Activated T-cell treated with anti-CD3 and anti-CD28 coated beads, Interleukin-2, amount 50 U/mL, for 72 hours (primary cell): ENCODE results near the gene VEGFB. TPM values are rescaled to one million over a fixed set of nuclear protein-coding genes. Genes with fewer than 3 reads are reported as not detected.

Experiments
- ATAC-seq, 2 donors: fragments of 150-1000 bp; cut with Tn5 transposase; replicated peaks in 1 of 2; 2 replicates each; pipeline ENCODE4 v1.10.0; 2021; ENCODE audit warnings: moderate library complexity in 2 of 2, mild to moderate bottlenecking in 1 of 2
- DNase-seq, 2 donors: peaks; one replicate each; pipeline ENCODE4 v3.0.0; 2021 to 2022; ENCODE audit warnings: mixed read lengths in 1 of 2
- H3K27ac Mint-ChIP-seq: one replicate; pipeline ENCODE4 v1.8.0; 2022; ENCODE audit warnings: mild to moderate bottlenecking, moderate library complexity, mixed read lengths
- H3K27me3 Mint-ChIP-seq: one replicate; pipeline ENCODE4 v1.8.0; 2022; ENCODE audit warnings: low read depth, mixed read lengths
- H3K36me3 Mint-ChIP-seq, 2 donors: one replicate each; pipeline ENCODE4 v1.8.0; 2022; ENCODE audit warnings: mixed read lengths in 2 of 2, mild to moderate bottlenecking in 1 of 2; ENCODE audit not compliant: insufficient read depth in 2 of 2
- H3K4me1 Mint-ChIP-seq: one replicate; pipeline ENCODE4 v1.8.0; 2022; ENCODE audit warnings: low read depth, mixed read lengths
- H3K4me3 Mint-ChIP-seq, 2 donors: one replicate each; pipeline ENCODE4 v1.8.0; 2022; ENCODE audit warnings: mild to moderate bottlenecking in 2 of 2, mixed read lengths in 2 of 2, moderate library complexity in 2 of 2
- H3K9me3 Mint-ChIP-seq, 2 donors: one replicate each; pipeline ENCODE4 v1.8.0; 2022; ENCODE audit warnings: mixed read lengths in 2 of 2
- total RNA-seq, 2 donors: library from RNA; stranded (reverse); gene quantifications; one replicate each; pipeline ENCODE4 v1.2.3, GENCODE V29; 2022

The VEGFB gene
- total RNA-seq, 2 donors from 2014 or later = 65.4 to 67.3 TPM

DNA sequence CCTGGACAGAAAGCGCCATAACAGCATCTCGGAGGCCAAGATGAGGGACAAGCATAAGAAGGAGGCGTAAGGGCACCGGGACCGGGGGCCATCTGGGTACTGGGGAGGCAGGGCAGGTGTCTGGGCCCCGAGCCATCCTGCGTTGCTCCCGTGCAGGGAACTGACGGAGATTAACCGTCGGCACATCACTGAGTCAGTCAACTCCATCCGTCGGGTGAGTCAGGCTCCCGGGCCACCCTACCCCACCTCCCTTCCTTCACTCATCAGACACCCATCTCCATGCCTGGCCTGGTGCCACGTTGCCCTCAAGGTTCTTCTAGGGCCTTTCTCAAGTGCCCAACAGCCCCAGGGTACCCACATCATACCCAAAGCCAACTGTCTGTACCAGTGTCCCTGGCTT lies 32.0 kb downstream of the VEGFB start:
- DNase-seq (no peak), ATAC-seq (no peak)
- Mint-ChIP-seq H3K27ac (no peak overlapping the region), H3K4me3 (no peak overlapping the region), H3K27me3 (no peaks in the 10 kb centered on the region), H3K36me3 (peaks cover 0 to 7% of the 10 kb centered on the region in 2 donors), H3K4me1 (peaks cover 20% of the 10 kb centered on the region), H3K9me3 (no peaks in the 10 kb centered on the region)

- Mint-ChIP-seq H3K27ac (no peak overlapping the region), H3K9me3 (no peaks in the 10 kb centered on the region), H3K4me3 (peak overlapping the region; percentile 42 to 90), H3K36me3 (peaks cover 0 to 7% of the 10 kb centered on the region in 2 donors), H3K4me1 (peaks cover 27% of the 10 kb centered on the region), H3K27me3 (no peaks in the 10 kb centered on the region)
- DNase-seq (no peak), ATAC-seq (no peak)
Observed at GRCh38 chr11:64267207-64267945, 33.0 kb downstream of the VEGFB start.

- Mint-ChIP-seq H3K4me3 (peak overlapping the region; percentile 90 to 100), H3K4me1 (peaks cover 29% of the 10 kb centered on the region), H3K9me3 (no peaks in the 10 kb centered on the region), H3K36me3 (peaks cover 0 to 7% of the 10 kb centered on the region in 2 donors), H3K27me3 (no peaks in the 10 kb centered on the region), H3K27ac (peak overlapping the region; percentile 81)
- DNase-seq = no peak
- no peak for ATAC-seq
Observed at GRCh38 chr11:64268025-64268892, 33.9 kb downstream of the VEGFB start.

- ATAC-seq = peak; percentile 14 to 34
Observed at GRCh38 chr11:64268893-64269539, 34.6 kb downstream of the VEGFB start.

DNA sequence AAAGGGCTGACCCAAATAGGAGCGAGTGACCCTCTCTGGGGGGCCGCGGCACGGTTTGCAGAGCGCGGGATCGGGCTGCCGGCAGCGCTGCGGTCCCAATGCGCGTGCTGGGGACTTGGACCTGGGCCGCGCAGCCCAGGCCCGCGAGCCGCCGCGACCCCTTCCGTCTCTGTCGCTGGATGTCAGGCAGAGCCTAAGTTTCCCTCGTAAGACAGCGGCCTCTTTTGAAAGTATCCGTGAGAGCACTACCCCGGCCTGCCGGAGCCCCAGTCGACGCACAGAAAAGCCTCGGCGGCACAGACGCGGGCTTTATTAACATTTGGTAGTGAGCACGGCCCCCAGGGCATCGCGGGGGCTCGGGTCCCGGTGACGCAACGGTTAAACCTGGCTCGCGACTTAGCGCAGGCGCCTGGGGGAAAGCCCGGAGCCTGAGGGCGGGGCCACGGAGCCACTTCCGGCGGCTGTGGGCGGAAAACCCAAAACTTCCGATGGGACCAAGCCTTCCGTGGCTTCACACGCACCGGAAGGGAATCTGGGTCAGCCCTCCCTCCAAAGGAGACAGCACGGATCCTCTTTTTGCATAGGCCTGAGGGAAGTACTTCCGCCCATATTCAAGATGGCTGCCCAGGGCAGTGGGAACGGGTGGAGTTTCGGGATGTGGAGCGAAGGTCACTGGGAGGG lies 35.3 kb downstream of the VEGFB start:
- H3K27me3 Mint-ChIP-seq = no peaks in the 10 kb centered on the region
- peaks cover 0 to 7% of the 10 kb centered on the region in 2 donors for H3K36me3 Mint-ChIP-seq
- peak overlapping the region; percentile 98 for H3K27ac Mint-ChIP-seq
- peak overlapping the region; percentile 90 to 100 for H3K4me3 Mint-ChIP-seq
- peaks cover 29% of the 10 kb centered on the region for H3K4me1 Mint-ChIP-seq
- DNase-seq (peak; percentile 98), ATAC-seq (peak; percentile 76 to 80)
- no peaks in the 10 kb centered on the region for H3K9me3 Mint-ChIP-seq

More at GRCh38 chr11:64268893-64269539, 34.6 kb downstream of the VEGFB start:
- peak overlapping the region; percentile 81 for H3K27ac Mint-ChIP-seq
- no peaks in the 10 kb centered on the region for H3K27me3 Mint-ChIP-seq
- H3K4me3 Mint-ChIP-seq = peak overlapping the region; percentile 90 to 100
- peaks cover 0 to 7% of the 10 kb centered on the region in 2 donors for H3K36me3 Mint-ChIP-seq
- no peaks in the 10 kb centered on the region for H3K9me3 Mint-ChIP-seq
- peaks cover 29% of the 10 kb centered on the region for H3K4me1 Mint-ChIP-seq
- DNase-seq = peak; percentile 62 to 71

- H3K9me3 Mint-ChIP-seq = no peaks in the 10 kb centered on the region
- H3K27me3 Mint-ChIP-seq = no peaks in the 10 kb centered on the region
- no peak overlapping the region for H3K4me3 Mint-ChIP-seq
- peaks cover 0 to 2% of the 10 kb centered on the region in 2 donors for H3K36me3 Mint-ChIP-seq
- H3K4me1 Mint-ChIP-seq = peaks cover 10% of the 10 kb centered on the region
- no peak for DNase-seq
- H3K27ac Mint-ChIP-seq = no peak overlapping the region
- no peak for ATAC-seq
Observed at GRCh38 chr11:64275031-64275800, 40.8 kb downstream of the VEGFB start.

- Mint-ChIP-seq H3K36me3 (peaks cover 0 to 1% of the 10 kb centered on the region in 2 donors), H3K27me3 (no peaks in the 10 kb centered on the region), H3K27ac (no peak overlapping the region), H3K4me3 (no peak overlapping the region), H3K4me1 (peaks cover 9% of the 10 kb centered on the region), H3K9me3 (no peaks in the 10 kb centered on the region)
- DNase-seq (no peak), ATAC-seq (no peak)
Observed at GRCh38 chr11:64275841-64276240, 41.5 kb downstream of the VEGFB start.

DNA sequence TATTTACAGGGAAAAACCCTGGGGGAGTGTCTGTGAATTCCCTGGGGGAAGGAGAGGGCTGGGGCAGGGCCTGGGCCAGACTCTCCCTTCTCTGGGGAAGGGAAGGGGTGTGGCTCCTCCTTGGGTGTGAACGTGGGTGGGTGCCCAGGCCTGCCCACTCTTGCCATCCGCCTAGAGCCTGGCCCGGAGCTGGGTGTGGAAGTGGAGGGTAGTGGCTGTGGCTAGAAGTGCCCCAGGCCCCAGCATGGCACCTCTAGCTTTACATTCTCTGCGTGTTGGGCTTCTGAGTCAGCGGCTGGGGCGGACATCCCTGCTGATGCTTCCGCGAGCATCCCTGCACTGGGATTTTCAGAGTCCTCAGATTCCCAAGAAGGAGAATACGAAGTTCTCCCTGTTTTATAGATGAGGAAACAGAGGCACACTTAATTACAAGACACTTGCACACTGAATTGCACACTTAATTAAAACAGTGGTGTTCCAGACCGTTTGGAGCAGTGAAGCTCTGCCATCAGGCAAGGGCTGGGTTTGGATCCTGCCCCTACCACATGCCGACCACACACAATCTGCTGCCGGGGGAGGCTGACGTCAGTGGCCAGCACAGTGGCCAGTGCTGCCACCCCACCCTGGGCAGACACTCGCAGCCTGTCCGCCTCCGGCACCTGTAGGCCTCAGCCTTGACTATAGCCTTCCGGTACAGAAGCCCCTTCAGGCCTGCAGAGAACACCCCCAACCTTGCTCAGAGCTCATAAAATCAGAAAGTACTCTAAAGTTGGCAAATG lies 42.5 kb downstream of the VEGFB start:
- ATAC-seq (no peak), DNase-seq (no peak)
- no peaks in the 10 kb centered on the region for H3K9me3 Mint-ChIP-seq
- H3K36me3 Mint-ChIP-seq = peaks cover under 1 to 6% of the 10 kb centered on the region in 2 donors
- no peak overlapping the region for H3K4me3 Mint-ChIP-seq
- no peaks in the 10 kb centered on the region for H3K27me3 Mint-ChIP-seq
- no peak overlapping the region for H3K27ac Mint-ChIP-seq
- H3K4me1 Mint-ChIP-seq = peaks cover 13% of the 10 kb centered on the region

GRCh38 chr11:64278576-64279190 lies 44.3 kb downstream of the VEGFB start:
- no peak for DNase-seq
- peaks cover 16% of the 10 kb centered on the region for H3K4me1 Mint-ChIP-seq
- H3K9me3 Mint-ChIP-seq = no peaks in the 10 kb centered on the region
- H3K27me3 Mint-ChIP-seq = no peaks in the 10 kb centered on the region
- no peak overlapping the region for H3K4me3 Mint-ChIP-seq
- ATAC-seq = no peak
- no peak overlapping the region for H3K27ac Mint-ChIP-seq
- H3K36me3 Mint-ChIP-seq = peaks cover 2 to 6% of the 10 kb centered on the region in 2 donors

DNA sequence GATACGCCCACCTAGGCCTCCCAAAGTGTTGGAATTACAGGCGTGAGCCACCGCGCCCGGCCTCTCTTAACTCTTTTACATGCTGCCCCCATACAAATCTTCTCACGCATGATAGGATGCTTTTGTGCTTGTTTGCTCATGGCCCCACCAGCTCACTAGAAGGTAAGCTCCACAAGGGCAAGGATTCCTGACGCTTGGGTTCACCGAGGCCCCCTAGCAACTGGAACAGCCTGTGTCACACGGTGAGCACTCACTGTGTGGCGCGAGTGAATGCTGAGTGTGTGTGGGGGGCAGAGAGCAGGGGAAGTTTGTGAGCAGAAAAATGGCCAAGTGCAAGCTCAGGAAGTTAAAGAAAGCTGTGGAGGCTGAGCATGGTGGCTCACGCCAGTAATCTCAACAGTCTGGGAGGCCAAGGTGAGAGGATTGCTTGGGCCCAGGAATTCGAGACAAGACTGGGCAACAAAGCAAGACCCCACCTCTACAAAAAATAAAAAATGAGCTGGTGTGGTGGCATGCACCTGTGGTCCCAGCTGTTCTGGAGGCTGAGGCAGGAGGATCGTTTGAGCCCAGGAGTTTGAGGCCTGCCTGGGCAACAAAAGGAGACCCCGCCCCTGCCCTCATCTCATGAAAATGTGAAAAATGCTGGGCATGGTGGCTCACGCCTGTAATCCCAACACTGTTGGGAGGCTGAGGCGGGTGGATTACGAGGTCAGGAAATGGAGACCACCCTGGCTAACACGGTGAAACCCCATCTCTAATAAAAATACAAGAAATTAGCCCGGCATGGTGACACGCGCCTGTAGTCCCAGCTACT lies 47.8 kb downstream of the VEGFB start:
- DNase-seq = no peak
- Mint-ChIP-seq H3K4me1 (peaks cover 26% of the 10 kb centered on the region), H3K36me3 (peaks cover 2 to 6% of the 10 kb centered on the region in 2 donors), H3K9me3 (no peaks in the 10 kb centered on the region), H3K27ac (no peak overlapping the region), H3K27me3 (no peaks in the 10 kb centered on the region), H3K4me3 (no peak overlapping the region)
- ATAC-seq = no peak
